D721Med (cell line): ENCODE data around the gene NKAIN2.

ENCODE experiments used
- DNase-seq: peaks from one replicate; pipeline ENCODE4 v3.0.0; 2011; ENCODE audit warnings: low spot score; ENCODE audit not compliant: insufficient read length
- FAIRE-seq: peaks from 2 replicates; lab custom pipeline; 2011; peaks lifted over from hg19 to GRCh38; lab: Jason Lieb, UNC
- CTCF ChIP-seq: IDR thresholded peaks from 2 replicates; pipeline ENCODE4 v1.5.1; 2012; ENCODE audit warnings: mild to moderate bottlenecking, control low read depth; ENCODE audit not compliant: insufficient read depth; ENCODE audit errors: missing control alignments

Gene NKAIN2

DNA sequence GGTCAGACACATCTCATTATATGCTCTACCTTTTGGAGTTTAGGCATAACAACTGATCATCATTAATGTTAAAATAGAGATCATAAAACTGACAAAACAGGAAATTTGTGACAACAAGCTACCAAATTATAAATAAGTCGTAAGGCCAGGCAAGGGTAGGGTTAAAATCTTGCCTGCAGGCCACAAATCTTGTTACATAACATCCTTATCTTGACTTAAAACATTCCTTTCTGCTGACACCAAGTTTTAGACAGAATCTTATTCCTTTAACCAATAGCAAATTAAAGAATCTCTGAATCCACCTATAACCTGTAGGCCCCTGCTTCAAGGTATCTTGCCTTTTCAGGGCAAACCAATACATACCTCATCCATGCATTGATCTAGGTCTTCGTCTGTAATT lies 32.5 kb upstream of the NKAIN2 start:
- DNase-seq = no peak
- no peak for FAIRE-seq
- no peak for TF ChIP-seq CTCF

- no peak for DNase-seq
- no peak for FAIRE-seq
- peak; percentile 50 for TF ChIP-seq CTCF
Measured at GRCh38 chr6:123777563-123777962, 26.1 kb upstream of the NKAIN2 start.

GRCh38 chr6:123780021-123780420 lies 23.6 kb upstream of the NKAIN2 start:
- FAIRE-seq = no peak

GRCh38 chr6:123784330-123784729 lies 19.3 kb upstream of the NKAIN2 start:
- no peak for TF ChIP-seq CTCF
- DNase-seq = no peak
- FAIRE-seq = no peak

More at GRCh38 chr6:123780021-123780420, 23.6 kb upstream of the NKAIN2 start:
- TF ChIP-seq CTCF = no peak
- DNase-seq = no peak

GRCh38 chr6:123785039-123785438 lies 18.6 kb upstream of the NKAIN2 start:
- FAIRE-seq = no peak
- no peak for DNase-seq
- TF ChIP-seq CTCF = no peak

DNA sequence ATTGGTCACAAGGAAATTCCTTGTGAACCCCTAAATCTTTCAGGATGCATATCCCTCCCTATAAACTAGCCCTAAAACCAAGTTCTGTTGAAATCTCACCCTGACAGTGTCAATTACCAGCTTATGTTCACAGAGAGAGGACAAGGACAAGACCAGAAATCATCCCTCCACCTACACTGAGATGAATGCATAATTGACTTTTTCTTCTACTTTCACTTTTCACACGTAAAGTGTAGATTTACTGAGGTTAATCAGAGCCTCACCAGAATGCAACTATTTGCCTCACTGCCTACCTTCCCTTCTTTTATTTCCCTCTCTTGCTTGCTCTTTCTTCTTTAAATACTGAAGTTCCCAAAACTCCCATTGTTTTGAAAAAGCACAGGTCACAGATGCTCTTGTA lies 15.3 kb upstream of the NKAIN2 start:
- TF ChIP-seq CTCF = no peak
- FAIRE-seq (no peak), DNase-seq (no peak)

DNA sequence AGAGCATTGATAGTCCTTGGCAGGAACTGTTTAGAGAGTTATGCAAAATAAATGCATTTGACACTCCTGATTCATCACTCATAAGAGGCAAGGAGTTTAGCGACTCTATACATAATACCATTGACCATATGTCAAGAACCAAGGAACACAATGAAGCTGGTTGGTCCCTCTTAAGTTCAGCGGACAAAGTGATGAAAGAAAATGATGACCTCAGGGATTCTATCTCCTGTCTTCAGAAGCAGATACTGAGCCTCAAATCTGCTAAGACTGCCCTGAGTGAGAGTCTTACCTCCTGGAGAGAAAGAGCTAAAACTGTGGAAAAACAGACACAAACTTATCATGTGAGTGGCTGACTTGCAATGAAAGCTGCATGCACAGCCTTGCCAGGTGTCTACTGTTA lies 9.5 kb upstream of the NKAIN2 start:
- TF ChIP-seq CTCF = no peak
- FAIRE-seq (no peak), DNase-seq (no peak)
